ENCODE results near the gene LAG3.
"Not testable (repeated sequence)": the region's sequence is repeated elsewhere in the genome, so short reads cannot be mapped to it uniquely, and the experiment has no call there.

Gene LAG3

GRCh38 chr12:6734506-6735387, 37.6 kb upstream of the LAG3 start:
- TF ChIP-seq CTCF (conservative IDR thresholded peaks at IDR 0.05; ENCODE audit: low read length): no peak
- no peak overlapping the region for H3K4me3 ChIP-seq (ENCODE audit: low read length)
- no peak for DNase-seq (ENCODE audit: low read depth)

GRCh38 chr12:6735448-6736191, 36.7 kb upstream of the LAG3 start:
- TF ChIP-seq CTCF (conservative IDR thresholded peaks at IDR 0.05; ENCODE audit: low read length): peak; percentile 73

GRCh38 chr12:6736754-6737153, 35.6 kb upstream of the LAG3 start:
- DNase-seq (ENCODE audit: low read depth): no peak
- no peak for TF ChIP-seq CTCF (conservative IDR thresholded peaks at IDR 0.05; ENCODE audit: low read length)
- no peak overlapping the region for H3K4me3 ChIP-seq (ENCODE audit: low read length)

More at GRCh38 chr12:6735448-6736191, 36.7 kb upstream of the LAG3 start:
- peak; percentile 72 for DNase-seq (ENCODE audit: low read depth)
- H3K4me3 ChIP-seq (ENCODE audit: low read length): no peak overlapping the region

- DNase-seq (ENCODE audit: low read depth); H3K4me3 ChIP-seq (ENCODE audit: low read length): not testable (repeated sequence)
Observed at GRCh38 chr12:6742080-6742479, 30.2 kb upstream of the LAG3 start.

- H3K4me3 ChIP-seq (ENCODE audit: low read length): no peak overlapping the region
- no peak for DNase-seq (ENCODE audit: low read depth)
- TF ChIP-seq CTCF (conservative IDR thresholded peaks at IDR 0.05; ENCODE audit: low read length): no peak
Observed at GRCh38 chr12:6742834-6743233, 29.5 kb upstream of the LAG3 start.

- not testable (repeated sequence) for DNase-seq (ENCODE audit: low read depth); H3K4me3 ChIP-seq (ENCODE audit: low read length)
Observed at GRCh38 chr12:6743300-6743699, 29.0 kb upstream of the LAG3 start.

- no peak for TF ChIP-seq CTCF (conservative IDR thresholded peaks at IDR 0.05; ENCODE audit: low read length)
- H3K4me3 ChIP-seq (ENCODE audit: low read length): no peak overlapping the region
- no peak for DNase-seq (ENCODE audit: low read depth)
Observed at GRCh38 chr12:6745741-6746525, 26.4 kb upstream of the LAG3 start.
